RWPE1 (cell line): ENCODE data around the gene GRB2.

ENCODE experiments used
- CTCF ChIA-PET: fragments of 350-600 bp; sonication (Branson Sonifier 250); formaldehyde crosslinking; extraction: SDS; loops from one replicate; lab custom pipeline; 2021; lab: Yijun Ruan, JAX
- POLR2A ChIA-PET: fragments of 400-600 bp; formaldehyde crosslinking; extraction: SDS; loops from one replicate; lab custom pipeline; 2020; ENCODE audit warnings: antibody characterized with exemption; ENCODE audit not compliant: low non-redundant PET; lab: Yijun Ruan, JAX
- DNase-seq: peaks from one replicate; pipeline ENCODE4 v3.0.0; 2012; ENCODE audit warnings: low spot score
- H3K27ac ChIP-seq: fragments of 450-650 bp; 2 replicates; pipeline ENCODE4 v1.5.1; 2017
- TF ChIP-seq, protein P1 (sequence below): fragments of 450-650 bp; conservative IDR thresholded peaks from 2 replicates; pipeline ENCODE4 v1.5.1; 2017; ENCODE audit warnings: low read depth, mild to moderate bottlenecking

GRB2 gene

GRCh38 chr17:75404731-75405364, 630 bp downstream of the GRB2 start:
- peak; percentile 35 for DNase-seq
- CTCF ChIA-PET, result interaction anchor here (0.9 to 2.1 kb wide), 2 partner anchors 11 to 82 kb away, joined by 3 to 14 read pairs; no protein-coding TSS in a partner anchor
- POLR2A ChIA-PET, result interaction anchor here (1.6 kb wide), 1 partner anchor 9 kb away, joined by 5 read pairs; no protein-coding TSS in a partner anchor
- TF ChIP-seq, protein P1, sequence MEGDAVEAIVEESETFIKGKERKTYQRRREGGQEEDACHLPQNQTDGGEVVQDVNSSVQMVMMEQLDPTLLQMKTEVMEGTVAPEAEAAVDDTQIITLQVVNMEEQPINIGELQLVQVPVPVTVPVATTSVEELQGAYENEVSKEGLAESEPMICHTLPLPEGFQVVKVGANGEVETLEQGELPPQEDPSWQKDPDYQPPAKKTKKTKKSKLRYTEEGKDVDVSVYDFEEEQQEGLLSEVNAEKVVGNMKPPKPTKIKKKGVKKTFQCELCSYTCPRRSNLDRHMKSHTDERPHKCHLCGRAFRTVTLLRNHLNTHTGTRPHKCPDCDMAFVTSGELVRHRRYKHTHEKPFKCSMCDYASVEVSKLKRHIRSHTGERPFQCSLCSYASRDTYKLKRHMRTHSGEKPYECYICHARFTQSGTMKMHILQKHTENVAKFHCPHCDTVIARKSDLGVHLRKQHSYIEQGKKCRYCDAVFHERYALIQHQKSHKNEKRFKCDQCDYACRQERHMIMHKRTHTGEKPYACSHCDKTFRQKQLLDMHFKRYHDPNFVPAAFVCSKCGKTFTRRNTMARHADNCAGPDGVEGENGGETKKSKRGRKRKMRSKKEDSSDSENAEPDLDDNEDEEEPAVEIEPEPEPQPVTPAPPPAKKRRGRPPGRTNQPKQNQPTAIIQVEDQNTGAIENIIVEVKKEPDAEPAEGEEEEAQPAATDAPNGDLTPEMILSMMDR, result no peak
- H3K27ac ChIP-seq, result peak overlapping the region; percentile 85

DNA sequence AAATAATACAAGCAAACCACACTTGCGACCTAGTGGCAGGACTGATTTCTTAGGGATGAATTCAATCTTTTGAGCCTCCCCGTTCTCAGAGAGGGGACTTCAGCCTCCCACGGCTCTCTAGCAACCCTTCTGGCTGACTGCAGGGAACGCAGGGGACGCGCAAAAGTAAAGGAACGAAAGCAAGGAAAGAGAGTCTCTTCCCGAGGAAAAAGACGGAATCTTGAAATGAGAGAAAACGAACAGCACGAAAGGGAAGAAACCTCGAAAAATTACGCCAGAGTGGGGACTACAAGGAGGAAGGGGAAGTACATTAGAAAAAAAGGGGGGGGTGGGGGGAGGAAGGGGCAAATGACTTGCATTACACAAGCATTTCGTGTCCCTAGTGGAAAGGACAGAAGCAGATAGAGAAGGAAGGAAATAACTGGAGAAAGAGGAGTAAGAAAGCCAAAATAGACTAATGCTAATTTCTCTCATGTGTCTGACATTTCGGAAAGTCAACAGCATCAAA, 1.2 kb downstream of the GRB2 start:
- peak; percentile 74 for DNase-seq
- POLR2A ChIA-PET, result interaction anchor here (0.7 to 1.6 kb wide), 2 partner anchors 9 to 133 kb away, joined by 3 to 5 read pairs; no protein-coding TSS in a partner anchor
- TF ChIP-seq, protein P1, result peak; percentile 97
- CTCF ChIA-PET, result interaction anchor here (0.7 to 2.1 kb wide), 6 partner anchors 11 to 446 kb away, joined by 3 to 14 read pairs (median 5); no protein-coding TSS in a partner anchor
- H3K27ac ChIP-seq, result peak overlapping the region; percentile 85

- POLR2A ChIA-PET, result no interaction called here
- DNase-seq, result no peak
- CTCF ChIA-PET, result interaction anchor here (0.7 to 2.1 kb wide), 4 partner anchors 17 to 133 kb away, joined by 3 to 14 read pairs (median 6); partner anchors contain the start of gene MIF4GD
- peak overlapping the region; percentile 85 for H3K27ac ChIP-seq
- TF ChIP-seq, protein P1, result no peak
These were observed 2.3 kb downstream of the GRB2 start for GRCh38 chr17:75403131-75403530.

- no peak overlapping the region for H3K27ac ChIP-seq
- DNase-seq, result no peak
- TF ChIP-seq, protein P1, result no peak
- ChIA-PET POLR2A (no interaction called here), CTCF (interaction anchor here (1.2 kb wide), 1 partner anchor 79 kb away, joined by 5 read pairs; no protein-coding TSS in a partner anchor)
These were observed 3.5 kb downstream of the GRB2 start for GRCh38 chr17:75402026-75402425.

GRCh38 chr17:75400326-75400939, 5.0 kb downstream of the GRB2 start:
- DNase-seq, result no peak
- TF ChIP-seq, protein P1, result no peak
- ChIA-PET POLR2A (no interaction called here), CTCF (interaction anchor here (0.5 to 0.7 kb wide), 3 partner anchors 124 to 215 kb away, joined by 3 to 4 read pairs (median 4); no protein-coding TSS in a partner anchor)
- H3K27ac ChIP-seq, result no peak overlapping the region

GRCh38 chr17:75398279-75398678, 7.2 kb downstream of the GRB2 start:
- TF ChIP-seq, protein P1, result no peak
- no peak overlapping the region for H3K27ac ChIP-seq
- DNase-seq, result no peak
- ChIA-PET CTCF (no interaction called here), POLR2A (no interaction called here)
